ENCODE measurements around the gene RYR2.
A peak's percentile ranks its signal among the peaks of the same experiment; 100 is the strongest.

The RYR2 gene

GRCh38 chr1:237679687-237680086, 637.7 kb downstream of the RYR2 start:
- Mint-ChIP-seq H3K9me3 (no peaks in the 10 kb centered on the region), H3K27ac (no peak overlapping the region), H3K4me1 (no peaks in the 10 kb centered on the region), H3K4me3 (no peak overlapping the region), H3K36me3 (no peaks in the 10 kb centered on the region), H3K27me3 (no peaks in the 10 kb centered on the region)

GRCh38 chr1:237681210-237681609, 639.2 kb downstream of the RYR2 start:
- Mint-ChIP-seq H3K4me1 (no peaks in the 10 kb centered on the region), H3K27ac (no peak overlapping the region), H3K27me3 (no peaks in the 10 kb centered on the region), H3K4me3 (no peak overlapping the region), H3K36me3 (no peaks in the 10 kb centered on the region), H3K9me3 (no peaks in the 10 kb centered on the region)

- Mint-ChIP-seq H3K9me3 (no peaks in the 10 kb centered on the region), H3K36me3 (no peaks in the 10 kb centered on the region), H3K27ac (no peak overlapping the region), H3K4me3 (no peak overlapping the region), H3K27me3 (no peaks in the 10 kb centered on the region), H3K4me1 (no peaks in the 10 kb centered on the region)
Measured at GRCh38 chr1:237684236-237684635, 642.3 kb downstream of the RYR2 start.

GRCh38 chr1:237685551-237685950, 643.6 kb downstream of the RYR2 start:
- Mint-ChIP-seq H3K27ac (no peak overlapping the region), H3K27me3 (no peaks in the 10 kb centered on the region), H3K4me1 (no peaks in the 10 kb centered on the region), H3K36me3 (no peaks in the 10 kb centered on the region), H3K9me3 (no peaks in the 10 kb centered on the region), H3K4me3 (no peak overlapping the region)

GRCh38 chr1:237687804-237688203, 645.8 kb downstream of the RYR2 start:
- Mint-ChIP-seq H3K27ac (no peak overlapping the region), H3K27me3 (no peaks in the 10 kb centered on the region), H3K36me3 (no peaks in the 10 kb centered on the region), H3K4me3 (no peak overlapping the region), H3K9me3 (no peaks in the 10 kb centered on the region), H3K4me1 (no peaks in the 10 kb centered on the region)

- Mint-ChIP-seq H3K27me3 (no peaks in the 10 kb centered on the region), H3K4me3 (no peak overlapping the region), H3K36me3 (no peaks in the 10 kb centered on the region), H3K9me3 (no peaks in the 10 kb centered on the region), H3K4me1 (no peaks in the 10 kb centered on the region), H3K27ac (no peak overlapping the region)
Measured at GRCh38 chr1:237690656-237691055, 648.7 kb downstream of the RYR2 start.

GRCh38 chr1:237692255-237692654, 650.3 kb downstream of the RYR2 start:
- Mint-ChIP-seq H3K4me1 (no peaks in the 10 kb centered on the region), H3K4me3 (no peak overlapping the region), H3K36me3 (no peaks in the 10 kb centered on the region), H3K27me3 (no peaks in the 10 kb centered on the region), H3K27ac (no peak overlapping the region), H3K9me3 (no peaks in the 10 kb centered on the region)

GRCh38 chr1:237695878-237696277, 653.9 kb downstream of the RYR2 start:
- no peaks in the 10 kb centered on the region for H3K27me3 Mint-ChIP-seq
- no peak overlapping the region for H3K27ac Mint-ChIP-seq
- H3K4me3 Mint-ChIP-seq: no peak overlapping the region

GRCh38 chr1:237700181-237700580, 658.2 kb downstream of the RYR2 start:
- Mint-ChIP-seq H3K4me1 (no peaks in the 10 kb centered on the region), H3K27me3 (no peaks in the 10 kb centered on the region), H3K36me3 (no peaks in the 10 kb centered on the region), H3K4me3 (no peak overlapping the region), H3K27ac (no peak overlapping the region), H3K9me3 (no peaks in the 10 kb centered on the region)

More at GRCh38 chr1:237695878-237696277, 653.9 kb downstream of the RYR2 start:
- no peaks in the 10 kb centered on the region for H3K9me3 Mint-ChIP-seq
- no peaks in the 10 kb centered on the region for H3K36me3 Mint-ChIP-seq
- no peaks in the 10 kb centered on the region for H3K4me1 Mint-ChIP-seq

- Mint-ChIP-seq H3K4me1 (no peaks in the 10 kb centered on the region), H3K4me3 (no peak overlapping the region), H3K27me3 (no peaks in the 10 kb centered on the region), H3K36me3 (no peaks in the 10 kb centered on the region), H3K9me3 (no peaks in the 10 kb centered on the region), H3K27ac (no peak overlapping the region)
Measured at GRCh38 chr1:237701534-237701933, 659.5 kb downstream of the RYR2 start.

GRCh38 chr1:237702161-237702560, 660.2 kb downstream of the RYR2 start:
- no peaks in the 10 kb centered on the region for H3K36me3 Mint-ChIP-seq
- no peak overlapping the region for H3K27ac Mint-ChIP-seq
- peaks cover 5% of the 10 kb centered on the region for H3K9me3 Mint-ChIP-seq
- no peaks in the 10 kb centered on the region for H3K27me3 Mint-ChIP-seq
- no peaks in the 10 kb centered on the region for H3K4me1 Mint-ChIP-seq
- no peak overlapping the region for H3K4me3 Mint-ChIP-seq

- no peak overlapping the region for H3K4me3 Mint-ChIP-seq
- no peaks in the 10 kb centered on the region for H3K4me1 Mint-ChIP-seq
- H3K36me3 Mint-ChIP-seq: no peaks in the 10 kb centered on the region
- no peaks in the 10 kb centered on the region for H3K27me3 Mint-ChIP-seq
- no peak overlapping the region for H3K27ac Mint-ChIP-seq
- H3K9me3 Mint-ChIP-seq: peaks cover 9% of the 10 kb centered on the region
Measured at GRCh38 chr1:237705462-237705861, 663.5 kb downstream of the RYR2 start.

- no peak overlapping the region for H3K27ac Mint-ChIP-seq
- no peak overlapping the region for H3K4me3 Mint-ChIP-seq
- H3K36me3 Mint-ChIP-seq: no peaks in the 10 kb centered on the region
- H3K9me3 Mint-ChIP-seq: peaks cover 13% of the 10 kb centered on the region
- H3K27me3 Mint-ChIP-seq: no peaks in the 10 kb centered on the region
- H3K4me1 Mint-ChIP-seq: no peaks in the 10 kb centered on the region
Measured at GRCh38 chr1:237709355-237709754, 667.4 kb downstream of the RYR2 start.

GRCh38 chr1:237711281-237711680, 669.3 kb downstream of the RYR2 start:
- Mint-ChIP-seq H3K4me3 (no peak overlapping the region), H3K4me1 (no peaks in the 10 kb centered on the region), H3K27me3 (no peaks in the 10 kb centered on the region), H3K36me3 (no peaks in the 10 kb centered on the region), H3K9me3 (peaks cover 13% of the 10 kb centered on the region), H3K27ac (no peak overlapping the region)

- no peaks in the 10 kb centered on the region for H3K4me1 Mint-ChIP-seq
- peaks cover 8% of the 10 kb centered on the region for H3K9me3 Mint-ChIP-seq
- H3K4me3 Mint-ChIP-seq: no peak overlapping the region
Measured at GRCh38 chr1:237712082-237712481, 670.1 kb downstream of the RYR2 start.

GRCh38 chr1:237712586-237713157, 670.7 kb downstream of the RYR2 start:
- Mint-ChIP-seq H3K27me3 (no peaks in the 10 kb centered on the region), H3K27ac (no peak overlapping the region), H3K4me1 (no peaks in the 10 kb centered on the region), H3K9me3 (peaks cover 3% of the 10 kb centered on the region), H3K4me3 (no peak overlapping the region), H3K36me3 (no peaks in the 10 kb centered on the region)

More at GRCh38 chr1:237712082-237712481, 670.1 kb downstream of the RYR2 start:
- peak overlapping the region; percentile 26 for H3K27ac Mint-ChIP-seq
- no peaks in the 10 kb centered on the region for H3K27me3 Mint-ChIP-seq
- H3K36me3 Mint-ChIP-seq: no peaks in the 10 kb centered on the region

GRCh38 chr1:237713916-237714315, 671.9 kb downstream of the RYR2 start:
- H3K27ac Mint-ChIP-seq: no peak overlapping the region
- H3K9me3 Mint-ChIP-seq: peaks cover 3% of the 10 kb centered on the region
- H3K27me3 Mint-ChIP-seq: no peaks in the 10 kb centered on the region
- no peaks in the 10 kb centered on the region for H3K36me3 Mint-ChIP-seq
- H3K4me1 Mint-ChIP-seq: no peaks in the 10 kb centered on the region
- no peak overlapping the region for H3K4me3 Mint-ChIP-seq
